HK-2 (cell line): ENCODE data around the gene ITGA1.

Experiments used
- DNase-seq: peaks from one replicate; pipeline ENCODE4 v3.0.0-alpha.2; 2018; ENCODE audit not compliant: unreplicated experiment

Gene ITGA1

DNA sequence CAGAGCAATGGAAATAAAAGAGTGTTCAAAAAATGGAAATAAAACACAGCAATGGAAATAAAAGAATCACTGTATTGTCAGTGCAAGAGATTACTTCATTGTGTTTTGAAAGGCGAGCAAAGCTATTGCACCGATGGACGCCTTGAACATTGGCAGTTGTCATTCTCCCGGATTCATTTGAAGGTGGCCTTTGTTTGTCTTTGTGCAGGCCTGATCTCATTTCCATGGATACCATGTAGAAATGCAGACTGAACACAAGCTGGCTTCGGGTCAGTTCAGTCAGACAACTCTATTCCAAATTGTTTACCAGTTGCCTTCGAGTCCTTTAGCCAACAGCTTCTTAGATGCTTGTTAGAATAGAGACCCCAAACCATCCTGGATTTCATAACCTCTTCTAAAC, 209.7 kb downstream of the ITGA1 start:
- no peak for DNase-seq

DNA sequence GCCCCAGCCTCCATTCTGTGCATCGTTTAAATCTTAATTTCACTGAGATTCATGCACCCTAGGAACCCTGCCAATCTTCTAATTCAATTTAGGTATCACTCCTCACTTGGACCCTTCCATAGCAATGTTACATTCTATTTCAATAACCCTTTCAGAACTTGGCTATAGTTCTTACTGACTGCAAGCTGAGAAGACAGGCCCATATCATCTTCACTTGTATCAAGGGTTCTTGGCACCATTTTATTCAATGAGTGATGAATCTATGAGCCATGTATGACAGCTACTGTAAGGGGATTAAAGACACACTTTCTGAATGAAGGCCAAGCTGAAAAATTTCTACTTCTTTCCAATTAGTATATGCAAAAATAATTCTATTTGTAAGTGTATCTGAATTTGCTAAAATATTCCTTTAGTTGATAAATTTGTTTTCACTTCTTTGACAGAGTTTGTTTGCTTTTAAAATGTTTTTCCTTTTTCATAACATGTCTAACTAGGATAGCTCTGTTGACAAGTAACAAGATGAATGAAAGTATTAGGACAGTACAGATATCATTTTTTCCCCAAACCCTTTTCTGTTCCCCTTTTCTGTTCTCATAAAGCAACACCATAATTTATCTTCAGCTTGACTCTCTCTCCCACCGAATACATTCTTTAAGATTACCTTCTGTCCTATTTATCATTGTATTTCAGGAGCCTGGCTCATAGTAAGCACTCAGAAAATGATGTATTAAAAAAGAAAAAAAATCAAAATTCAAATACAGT, 211.0 kb downstream of the ITGA1 start:
- no peak for DNase-seq

DNA sequence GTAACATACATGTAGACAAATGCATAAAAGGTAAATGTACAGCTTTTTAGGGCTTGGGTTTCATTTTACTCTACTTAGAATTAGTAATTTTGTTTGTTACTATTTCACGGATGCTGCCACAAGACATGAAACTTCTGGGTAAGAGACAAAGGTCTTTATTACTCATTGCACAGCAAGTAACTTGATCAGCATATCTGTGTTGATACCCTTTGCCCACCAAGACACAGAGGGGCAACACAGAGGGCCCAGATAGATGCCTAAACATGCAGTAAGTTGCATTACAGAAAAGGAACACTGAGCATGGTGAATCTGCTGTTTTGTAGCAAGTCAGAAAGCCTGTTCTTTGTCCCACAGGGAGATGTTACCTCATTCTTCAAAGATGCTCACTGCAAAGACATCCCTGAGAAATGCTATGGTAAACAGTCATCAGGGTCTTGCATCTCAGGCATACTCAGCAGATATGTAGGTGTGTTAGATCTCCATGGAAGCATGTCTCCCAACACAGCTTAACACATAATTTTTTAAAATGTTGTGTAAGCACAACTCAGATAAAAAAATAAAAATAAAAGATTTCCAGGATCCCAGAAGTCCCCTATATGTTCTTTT, 211.7 kb downstream of the ITGA1 start:
- DNase-seq = no peak

DNA sequence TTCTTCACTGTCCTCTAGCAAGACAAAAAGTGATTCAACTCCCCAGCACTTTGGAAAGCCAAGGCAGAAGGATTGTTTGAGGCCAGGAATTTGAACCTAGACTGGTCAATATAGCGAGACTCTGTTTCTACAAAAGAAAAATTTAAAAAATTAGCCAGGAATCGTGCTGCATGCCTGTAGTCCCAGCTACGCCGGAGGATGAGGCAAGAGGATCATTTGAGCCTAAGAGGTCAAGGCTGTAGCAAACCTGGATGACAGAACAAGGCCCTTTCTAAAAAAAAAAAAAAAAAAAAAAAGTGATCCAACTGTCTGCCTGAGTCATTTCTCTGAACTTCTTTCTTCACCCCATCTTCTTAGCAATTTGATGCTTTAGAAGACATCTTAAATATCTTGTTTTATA, 213.8 kb downstream of the ITGA1 start:
- DNase-seq = no peak

DNA sequence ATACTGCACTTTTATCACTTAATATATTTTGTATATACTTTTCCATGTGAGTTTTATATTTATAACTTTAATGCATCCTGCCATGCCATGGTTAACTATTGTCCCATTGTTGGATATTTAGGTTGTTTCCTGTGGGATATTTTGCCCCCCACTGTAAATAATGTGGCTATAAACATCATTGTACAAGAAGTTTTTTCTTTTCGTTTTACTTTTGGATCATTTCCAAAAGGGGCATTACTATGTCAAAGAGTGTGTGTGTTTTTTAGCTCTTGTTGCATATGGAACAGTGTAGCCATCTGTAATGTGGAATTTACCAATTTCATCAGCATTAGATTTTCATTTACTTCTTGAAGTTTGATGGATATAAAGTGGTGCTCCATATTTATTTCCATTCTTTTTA, 214.8 kb downstream of the ITGA1 start:
- no peak for DNase-seq

DNA sequence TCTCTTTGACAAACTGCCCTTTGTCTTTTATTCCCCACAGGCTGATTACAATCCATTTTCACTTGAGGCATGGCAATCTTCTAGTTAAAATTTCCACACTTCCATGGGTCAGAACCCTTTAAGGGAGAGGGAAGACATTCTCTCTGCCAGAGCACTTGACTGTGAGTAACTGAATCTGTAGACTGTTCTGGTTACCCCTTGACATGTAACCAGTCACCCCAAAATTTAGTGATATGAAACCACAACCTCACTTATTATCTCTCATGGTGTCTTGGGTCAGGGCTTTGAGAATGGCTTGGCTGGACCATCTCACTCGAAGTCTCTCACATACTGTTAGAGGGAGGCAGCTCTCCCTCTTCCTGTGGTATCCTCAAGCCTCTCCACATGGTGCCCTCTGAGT, 215.4 kb downstream of the ITGA1 start:
- DNase-seq = no peak

DNA sequence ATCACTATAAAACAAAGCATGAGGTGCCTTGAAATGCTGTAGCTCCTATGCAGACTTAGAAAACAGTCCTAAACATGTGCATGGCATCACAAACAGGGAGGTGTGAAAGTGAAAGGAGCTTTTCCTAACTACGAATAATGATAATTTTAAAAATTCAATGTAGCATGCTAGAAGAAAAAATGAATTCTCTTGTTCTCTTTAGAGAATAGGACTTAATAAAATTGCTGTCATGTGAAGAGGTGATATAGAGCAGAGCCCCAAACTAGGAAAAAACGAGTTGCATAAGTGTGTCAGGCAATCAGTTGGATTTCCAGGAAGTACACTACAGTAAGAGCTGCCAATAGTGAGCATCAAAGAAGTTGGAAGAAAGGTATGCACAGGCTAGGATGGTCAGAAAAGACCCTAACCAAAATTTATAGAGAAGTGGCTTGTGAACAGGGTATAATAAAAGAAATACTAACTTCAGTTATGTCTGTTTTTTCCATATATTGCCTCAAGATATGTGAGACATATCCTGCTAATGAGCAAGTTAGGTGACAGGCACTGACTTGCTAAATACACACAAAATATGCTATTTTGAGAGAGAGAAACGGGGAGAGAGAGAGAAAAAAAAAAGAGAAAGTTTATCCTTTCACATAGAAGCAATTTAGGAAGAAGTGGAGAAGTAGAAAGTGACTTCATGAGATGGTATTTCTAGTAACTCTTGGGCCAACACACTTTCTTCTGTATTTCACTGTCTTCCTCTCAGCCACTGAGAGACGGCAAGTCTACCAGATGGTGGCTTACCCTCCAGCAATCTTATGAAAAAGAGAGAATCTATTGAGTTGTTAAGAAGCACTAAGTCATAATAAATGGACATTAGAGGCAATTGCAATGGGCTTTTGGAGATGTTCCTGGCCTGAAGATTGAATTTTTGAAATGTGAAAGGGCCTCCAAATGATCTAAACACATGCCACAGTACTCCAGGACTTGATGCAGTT, 219.5 kb downstream of the ITGA1 start:
- DNase-seq = no peak

DNA sequence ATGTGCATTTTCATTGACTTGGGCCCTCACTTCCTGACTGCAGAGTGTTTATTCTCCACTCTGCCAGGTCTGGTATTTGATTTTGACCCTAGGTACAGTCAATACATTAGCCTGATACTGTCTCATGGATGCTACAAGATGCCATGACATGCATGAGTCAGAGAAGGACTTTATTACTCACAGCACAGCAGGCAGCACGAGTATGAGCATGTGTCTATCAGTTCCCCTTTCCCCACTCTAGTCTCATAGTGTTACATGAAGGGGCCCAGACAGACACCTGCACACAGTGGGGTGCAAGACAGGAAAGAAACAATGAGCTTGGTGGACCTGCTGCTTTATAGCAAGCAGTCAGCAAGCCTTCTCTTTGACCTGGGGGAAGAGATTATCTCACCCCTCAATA, 221.0 kb downstream of the ITGA1 start:
- no peak for DNase-seq
